Stimulated activated CD4-positive, alpha-beta T cell treated with anti-CD3 and anti-CD28 coated beads, Interleukin-1b, Interleukin-23, amount 100 ng/mL, for 48 hours (primary cell): Measurements from ENCODE around the gene NF1.
"Not testable (repeated sequence)": the region's sequence is repeated elsewhere in the genome, so short reads cannot be mapped to it uniquely, and the experiment has no call there.

Experiments
- DNase-seq: peaks from one replicate; pipeline ENCODE4 v3.0.0-alpha.2; 2020

The NF1 gene

GRCh38 chr17:31136319-31136718 is 41.5 kb downstream of the NF1 start:
- DNase-seq = no peak

DNA sequence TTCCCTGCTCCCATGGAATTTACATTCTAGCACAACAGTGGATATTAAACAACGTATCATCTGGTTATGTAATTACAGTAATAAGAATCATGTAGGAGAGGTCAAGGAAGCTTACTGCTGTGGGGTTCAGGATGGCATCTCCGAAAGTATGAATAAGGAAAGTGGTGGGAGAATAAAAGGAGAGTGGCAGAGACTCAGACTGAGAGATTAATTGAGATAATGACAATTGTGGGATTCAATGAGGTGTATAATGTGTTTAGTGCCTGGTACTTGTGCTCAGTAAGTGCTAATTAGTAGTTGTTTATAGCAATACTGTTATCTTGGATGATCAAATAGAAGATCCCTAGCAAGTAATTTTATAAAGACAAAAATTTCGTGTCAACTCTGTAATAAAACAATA is 45.3 kb downstream of the NF1 start:
- no peak for DNase-seq

- no peak for DNase-seq
Measured at GRCh38 chr17:31144428-31144827, 49.7 kb downstream of the NF1 start.

GRCh38 chr17:31144836-31145235 is 50.1 kb downstream of the NF1 start:
- no peak for DNase-seq

DNA sequence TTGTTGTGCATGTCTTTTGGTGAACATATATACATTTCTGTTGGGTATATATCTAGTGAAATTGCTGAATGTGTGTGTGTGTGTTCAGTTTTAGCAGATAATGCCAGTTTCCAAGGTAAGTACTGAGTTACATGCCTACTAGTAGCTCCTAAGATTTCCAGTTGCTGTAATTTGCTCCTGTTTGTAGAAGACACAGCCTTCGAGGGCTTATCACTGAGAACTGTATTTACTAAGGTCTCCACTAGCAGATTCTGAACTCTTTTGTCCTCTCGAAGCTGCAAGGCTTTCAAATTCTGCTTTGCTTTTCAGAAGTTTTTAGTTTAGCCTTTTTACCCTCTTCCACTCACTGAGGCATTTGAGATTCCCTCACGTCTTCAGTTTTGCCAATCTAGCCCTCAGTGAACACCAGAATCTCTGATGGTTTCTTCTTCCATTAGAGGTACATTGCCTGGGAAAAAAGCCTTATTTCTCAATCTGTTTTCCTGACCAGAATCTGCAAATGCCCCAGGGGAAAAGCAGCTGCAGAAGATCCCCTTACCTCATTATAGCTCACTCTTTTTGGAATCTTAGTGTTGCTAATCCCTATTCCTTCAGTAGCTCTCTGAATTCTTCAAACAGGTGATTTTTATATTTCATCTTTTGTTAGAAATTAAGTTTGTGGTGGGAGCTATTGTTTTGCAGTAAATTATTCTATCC is 52.9 kb downstream of the NF1 start:
- DNase-seq = no peak

GRCh38 chr17:31148205-31148604 is 53.4 kb downstream of the NF1 start:
- no peak for DNase-seq

DNA sequence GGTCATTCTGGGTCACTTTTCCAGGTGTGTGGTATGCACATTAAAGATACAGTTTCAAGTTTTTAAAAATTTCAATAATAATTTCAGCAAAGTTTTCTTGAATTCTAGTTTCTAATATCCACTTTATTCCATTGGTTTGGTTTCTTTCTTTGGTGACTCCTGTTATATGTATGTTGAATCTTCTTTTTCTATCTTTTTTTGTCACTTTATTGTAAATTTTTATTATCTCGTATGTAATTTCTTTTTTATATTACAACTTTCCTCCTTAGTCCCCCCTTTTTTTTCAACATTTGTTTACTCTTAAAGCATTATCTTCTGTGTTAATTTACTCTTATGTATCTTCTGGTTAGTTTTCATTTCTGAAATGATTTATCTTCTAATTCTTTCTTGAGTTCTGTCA is 57.5 kb downstream of the NF1 start:
- no peak for DNase-seq

DNA sequence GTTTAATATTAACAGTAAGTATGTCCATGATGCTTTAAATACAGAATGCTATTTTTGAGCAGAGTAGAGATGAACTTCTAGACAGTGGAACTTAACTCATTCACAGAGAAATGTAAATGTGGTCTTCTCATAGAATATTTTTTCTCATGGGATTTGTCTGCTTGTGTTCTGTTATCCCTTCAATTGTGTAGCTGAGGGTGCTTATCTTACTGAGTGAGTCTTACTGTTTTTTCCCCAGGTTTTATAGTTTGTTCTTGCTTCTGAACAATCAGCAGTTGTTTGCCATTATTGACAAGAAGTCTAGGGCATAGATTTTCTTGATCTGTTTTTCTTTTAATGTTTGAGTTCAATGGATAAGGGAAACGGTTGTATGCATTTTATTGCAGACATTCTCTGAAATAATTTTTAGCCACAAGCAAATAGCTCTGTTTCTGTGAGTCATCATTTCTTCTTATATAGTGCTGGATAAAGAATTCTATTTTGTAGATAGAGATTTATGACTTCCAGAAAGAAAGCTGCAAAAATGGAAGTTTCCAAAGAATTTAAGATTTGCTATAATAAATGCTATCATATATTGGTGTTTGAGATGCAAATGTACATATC is 60.5 kb downstream of the NF1 start:
- no peak for DNase-seq

- DNase-seq = no peak
Measured at GRCh38 chr17:31156326-31156725, 61.5 kb downstream of the NF1 start.

DNA sequence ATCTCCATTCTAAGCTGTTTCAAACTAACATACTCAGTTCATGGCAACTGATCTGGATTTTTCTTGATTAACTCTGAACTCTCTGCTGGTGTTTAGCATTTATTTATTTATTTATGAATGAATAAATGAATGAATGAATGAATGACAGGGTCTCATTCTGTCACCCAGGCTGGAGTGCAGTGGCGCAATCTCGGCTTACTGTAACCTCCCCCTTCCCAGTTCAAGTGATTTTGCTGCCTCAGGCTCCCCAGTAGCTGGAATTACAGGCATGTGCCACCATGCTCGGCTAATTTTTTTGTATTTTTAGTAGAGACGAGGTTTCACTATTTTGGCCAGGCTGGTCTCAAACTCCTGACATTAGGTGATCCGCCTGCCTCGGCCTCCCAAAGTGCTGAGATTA is 62.1 kb downstream of the NF1 start:
- DNase-seq = not testable (repeated sequence)

DNA sequence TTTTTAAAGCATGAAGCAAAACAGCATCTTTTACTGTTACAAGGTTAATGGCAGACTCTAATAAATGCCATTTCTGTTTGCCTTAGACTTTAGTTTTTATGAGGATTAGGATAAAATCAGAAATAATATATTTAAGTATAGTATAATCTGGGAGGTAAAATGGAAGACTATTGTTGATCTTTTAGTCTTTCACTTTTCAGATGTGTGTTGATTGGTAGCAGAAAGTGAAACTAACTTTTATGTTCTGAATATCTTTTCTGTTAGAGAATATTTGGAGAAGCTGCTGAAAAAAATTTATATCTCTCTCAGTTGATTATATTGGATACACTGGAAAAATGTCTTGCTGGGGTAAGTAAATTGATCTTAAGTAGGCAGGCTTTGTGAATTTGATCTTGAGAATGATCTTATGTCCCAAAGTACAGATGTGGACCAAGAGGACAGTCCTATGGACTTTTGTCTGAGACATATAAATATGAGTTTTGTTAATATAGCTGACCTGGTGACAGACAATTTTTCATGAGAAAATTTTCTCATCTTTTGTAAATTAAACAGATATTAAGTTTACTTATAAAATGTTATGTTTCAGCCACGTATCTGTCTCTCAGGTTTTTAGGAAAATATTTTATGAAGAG is 64.1 kb downstream of the NF1 start:
- no peak for DNase-seq

GRCh38 chr17:31163091-31163781 is 68.5 kb downstream of the NF1 start:
- no peak for DNase-seq

GRCh38 chr17:31167111-31167510 is 72.3 kb downstream of the NF1 start:
- DNase-seq = no peak

DNA sequence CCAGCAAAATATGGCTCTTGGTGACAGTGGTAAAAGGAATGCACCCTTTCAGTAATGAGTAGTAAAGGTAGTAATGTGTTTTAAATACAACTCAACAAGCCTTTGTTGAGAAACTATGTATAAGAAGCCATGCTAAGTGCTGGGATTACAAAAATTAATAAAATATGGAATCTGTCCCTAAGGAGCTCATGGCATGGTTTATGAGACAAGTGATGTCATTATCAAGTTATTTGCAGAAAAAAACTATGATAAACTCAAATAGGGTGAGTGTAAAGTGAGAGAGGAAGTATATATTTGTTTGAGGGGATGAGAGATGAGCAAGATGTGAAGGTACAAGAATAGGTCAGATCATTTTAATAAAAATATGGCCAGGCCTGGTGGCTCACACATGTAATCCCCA is 76.9 kb downstream of the NF1 start:
- no peak for DNase-seq

DNA sequence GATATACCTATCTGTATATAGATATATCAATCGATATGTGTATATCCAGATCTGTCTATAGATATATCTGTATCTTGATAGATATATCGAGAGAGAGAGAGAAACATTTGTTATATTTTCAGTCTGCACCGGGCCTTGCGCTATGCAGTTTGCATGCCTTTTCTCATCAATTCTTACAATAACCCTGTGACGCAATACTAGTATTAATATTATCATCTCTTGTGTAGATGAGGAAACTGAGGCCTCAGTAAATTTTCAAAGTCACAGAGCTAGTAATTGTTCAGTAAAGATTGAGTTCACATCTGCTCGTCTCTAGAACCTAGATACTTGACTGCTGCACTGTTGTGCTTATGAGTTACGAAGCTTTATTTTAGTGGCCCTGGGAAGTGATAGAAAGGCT is 77.6 kb downstream of the NF1 start:
- no peak for DNase-seq

DNA sequence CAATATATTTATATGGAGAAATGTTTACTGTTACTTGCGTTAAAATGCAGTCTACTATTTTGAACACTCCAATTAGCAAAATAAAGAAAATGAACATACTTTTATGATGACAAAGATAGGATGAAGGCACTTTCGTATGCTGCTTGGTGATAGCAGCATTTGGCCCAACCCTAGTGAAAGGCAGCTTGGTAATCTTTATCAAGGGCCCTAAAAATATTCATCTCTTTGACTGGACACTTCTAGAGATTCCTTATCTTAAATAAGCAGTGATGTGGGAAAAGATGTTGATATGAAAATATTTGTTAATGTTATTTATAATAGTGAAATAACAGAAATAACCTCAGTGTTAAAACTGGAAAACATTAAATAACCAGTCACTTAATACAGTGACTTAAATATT is 79.4 kb downstream of the NF1 start:
- no peak for DNase-seq

GRCh38 chr17:31175237-31175636 is 80.5 kb downstream of the NF1 start:
- DNase-seq = no peak

- DNase-seq = not testable (repeated sequence)
Measured at GRCh38 chr17:31176143-31176542, 81.4 kb downstream of the NF1 start.

DNA sequence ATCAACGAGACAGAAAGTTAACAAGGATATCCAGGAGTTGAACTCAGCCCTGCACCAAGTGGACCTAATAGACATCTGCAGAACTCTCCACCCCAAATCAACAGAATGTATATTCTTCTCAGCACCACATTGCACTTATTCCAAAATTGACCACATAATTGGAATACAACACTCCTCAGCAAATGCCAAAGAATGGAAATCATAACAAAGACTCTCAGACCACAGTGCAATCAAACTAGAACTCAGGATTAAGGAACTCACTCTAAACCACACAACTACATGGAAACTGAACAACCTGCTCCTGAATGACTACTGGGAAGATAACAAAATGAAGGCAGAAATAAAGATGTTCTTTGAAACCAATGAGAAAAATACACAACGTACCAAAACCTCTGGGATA is 84.2 kb downstream of the NF1 start:
- not testable (repeated sequence) for DNase-seq

- no peak for DNase-seq
Measured at GRCh38 chr17:31195305-31195704, 100.5 kb downstream of the NF1 start.

DNA sequence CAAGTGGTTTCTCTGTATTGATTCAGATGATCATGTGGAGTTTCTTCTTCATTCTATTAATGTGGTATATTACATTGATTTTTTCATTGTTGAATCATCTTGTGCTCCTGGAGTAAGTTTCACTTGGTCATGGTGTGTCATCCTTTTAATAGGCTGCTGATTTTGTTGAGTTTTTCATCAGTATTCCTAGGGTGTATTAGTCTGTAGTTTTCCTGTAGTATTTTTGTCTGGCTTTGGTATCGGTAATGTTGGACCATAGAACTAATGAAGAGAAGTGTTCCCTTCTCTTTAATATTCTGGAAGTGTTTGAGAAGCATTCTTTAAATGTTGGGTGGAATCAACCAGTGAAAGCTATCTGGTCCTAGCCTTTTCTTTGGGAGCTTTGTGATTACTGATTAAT is 103.2 kb downstream of the NF1 start:
- no peak for DNase-seq

DNA sequence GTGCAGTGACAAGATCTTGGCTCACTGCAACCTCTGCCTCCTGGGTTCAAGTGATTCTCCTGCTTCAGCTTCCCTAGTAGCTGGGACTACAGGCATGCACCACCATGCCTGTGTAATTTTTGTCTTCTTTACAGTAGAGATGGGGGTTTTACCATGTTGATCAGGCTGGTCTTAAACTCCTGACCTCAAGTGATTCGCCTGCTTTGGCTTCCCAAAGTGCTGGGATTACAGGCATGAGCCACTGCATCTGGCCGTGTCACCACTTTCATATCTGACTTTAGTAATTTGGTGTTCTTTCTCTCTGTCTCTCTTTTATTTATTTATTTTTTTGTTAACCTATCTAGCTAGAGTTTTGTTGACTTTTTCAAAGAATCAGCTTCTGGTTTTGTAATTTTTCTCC is 103.9 kb downstream of the NF1 start:
- DNase-seq = peak; percentile 12

GRCh38 chr17:31200287-31200686 is 105.5 kb downstream of the NF1 start:
- no peak for DNase-seq

GRCh38 chr17:31202968-31203367 is 108.2 kb downstream of the NF1 start:
- DNase-seq = no peak
